ENCODE data around the gene RFX2. TPM values are rescaled to one million over a fixed set of nuclear protein-coding genes. Genes with fewer than 3 reads are reported as not detected.

Gene RFX2
- total RNA-seq, 1 experiment from 2014 or later, result 3.7 TPM

DNA sequence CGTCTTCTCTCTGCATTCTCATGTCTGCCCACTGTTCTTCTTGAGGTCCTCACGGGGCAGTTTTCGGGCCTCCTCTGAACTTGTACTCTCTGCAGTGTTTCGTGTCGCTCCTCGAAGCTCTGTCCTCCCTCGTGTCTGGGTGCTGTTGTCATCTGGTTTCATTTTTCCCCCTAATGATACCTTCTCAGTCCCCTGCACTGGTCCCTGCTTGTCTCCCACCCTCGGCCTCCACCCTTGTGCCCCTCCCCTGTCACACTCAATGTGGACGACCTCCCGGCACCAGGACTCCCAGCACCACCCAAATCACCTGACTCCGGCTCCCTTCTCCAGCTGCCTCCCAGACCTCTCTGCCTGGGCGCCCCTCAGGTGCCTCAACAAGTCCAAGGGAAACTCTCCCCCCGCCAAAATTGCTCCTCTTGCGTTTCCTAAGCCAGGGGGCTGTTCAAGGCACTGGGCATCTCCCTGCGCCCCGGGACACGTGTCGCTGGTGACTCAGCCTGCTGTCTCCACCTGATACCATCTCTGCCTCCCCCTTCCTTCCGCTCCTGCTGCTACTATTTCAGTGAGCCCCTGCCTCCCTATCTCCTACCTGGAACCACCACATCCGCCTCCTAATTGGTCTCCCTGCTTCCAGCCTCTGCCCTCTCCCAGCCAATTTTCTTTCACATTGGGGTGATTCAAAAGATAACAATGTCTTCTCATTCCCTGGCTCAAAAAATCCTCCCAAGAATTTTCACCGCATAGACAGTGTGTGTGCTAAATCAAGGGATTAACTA lies 49.5 kb downstream of the RFX2 start:
- Histone ChIP-seq H2BK5ac (ENCODE audit: insufficient read length, low read length) (no peak overlapping the region), H2BK20ac (ENCODE audit: low read depth, low read length, poor library complexity, severe bottlenecking) (no peak overlapping the region), H3K56ac (ENCODE audit: insufficient read length, low read depth, low read length) (no peak overlapping the region), H3K9me3 (ENCODE audit: control insufficient read depth, low read depth, low read length) (no peaks in the 10 kb centered on the region), H3K79me1 (ENCODE audit: insufficient read depth, low read depth, low read length, poor library complexity, severe bottlenecking) (no peaks in the 10 kb centered on the region), H3K9ac (ENCODE audit: extremely low read depth, insufficient read length, low read length) (no peak overlapping the region), H2AK5ac (ENCODE audit: insufficient read length, low read length) (no peak overlapping the region), H3K14ac (ENCODE audit: insufficient read depth, low read length) (no peak overlapping the region), H3K18ac (ENCODE audit: insufficient read length, low read depth, low read length) (peak overlapping the region; percentile 55), H2AFZ (ENCODE audit: low read length) (no peak overlapping the region), H3K79me2 (ENCODE audit: insufficient read depth, low read length) (no peaks in the 10 kb centered on the region), H3K23ac (ENCODE audit: insufficient read length, low read depth, low read length) (no peak overlapping the region), H4K20me1 (ENCODE audit: control insufficient read depth, insufficient read depth, insufficient read length) (no peaks in the 10 kb centered on the region), H3K27me3 (ENCODE audit: insufficient read depth, low read length) (no peaks in the 10 kb centered on the region), H4K5ac (ENCODE audit: insufficient read length, low read depth, low read length) (no peak overlapping the region), H3K4ac (ENCODE audit: low read depth, low read length) (no peak overlapping the region), H3K4me1 (ENCODE audit: insufficient read depth, low read length) (no peaks in the 10 kb centered on the region), H3K4me2 (ENCODE audit: insufficient read depth, insufficient read length, low read length) (no peak overlapping the region), H2BK15ac (ENCODE audit: low read depth, low read length) (no peak overlapping the region), H3T11ph (ENCODE audit: low read length) (no peak overlapping the region), H4K91ac (ENCODE audit: insufficient read length, low read depth, low read length) (peak overlapping the region; percentile 53), H3K27ac (ENCODE audit: insufficient read length, low read depth, low read length) (no peak overlapping the region), H2BK12ac (ENCODE audit: insufficient read length, low read depth, low read length) (no peak overlapping the region), H3K23me2 (ENCODE audit: insufficient read length, low read depth, low read length, poor library complexity, severe bottlenecking) (no peaks in the 10 kb centered on the region), H2BK120ac (ENCODE audit: low read depth, low read length, poor library complexity, severe bottlenecking) (no peak overlapping the region), H4K8ac (replicated peaks; ENCODE audit: insufficient read length, low read depth, low read length) (no peak overlapping the region)
- Mint-ChIP-seq H3K4me3 (no peak overlapping the region; a peak in 1 of 5 replicates), H3K36me3 (ENCODE audit: insufficient read depth in 1 of 3, low read depth in 3 of 3) (no peaks in the 10 kb centered on the region), H3K4me1 (peaks cover 19 to 23% of the 10 kb centered on the region in 2 experiments), H3K27me3 (ENCODE audit: low read depth) (peaks cover 34% of the 10 kb centered on the region), H3K9me3 (no peaks in the 10 kb centered on the region), H3K27ac (peak overlapping the region in 2 of 3 experiments; percentile 19 to 37; a peak in 4 of 7 replicates)
- WGBS (ENCODE audit: extremely low coverage, insufficient read length, low lambda C conversion rate), result no CpG with 5 or more reads among the region's 21 CpGs
- peak; percentile 55 for DNase-seq
- no peak for TF ChIP-seq CTCF (conservative IDR thresholded peaks at IDR 0.05)
